GM21447 (cell line): Measurements from ENCODE around the gene AHDC1.
"Not testable (repeated sequence)": the region's sequence is repeated elsewhere in the genome, so short reads cannot be mapped to it uniquely, and the experiment has no call there.

Source experiments
- ATAC-seq: cut with Tn5 transposase; IDR thresholded peaks from one replicate; pipeline ENCODE4 v1.9.1; 2021; ENCODE audit not compliant: unreplicated experiment

The AHDC1 gene

GRCh38 chr1:27633298-27633610 lies 29.3 kb upstream of the AHDC1 start:
- ATAC-seq = no peak

- peak; percentile 42 for ATAC-seq
Observed at GRCh38 chr1:27632387-27633297, 28.7 kb upstream of the AHDC1 start.

- peak; percentile 18 for ATAC-seq
Observed at GRCh38 chr1:27630859-27631491, 27.0 kb upstream of the AHDC1 start.

- no peak for ATAC-seq
Observed at GRCh38 chr1:27628712-27629111, 24.8 kb upstream of the AHDC1 start.

GRCh38 chr1:27627733-27628132 lies 23.8 kb upstream of the AHDC1 start:
- not testable (repeated sequence) for ATAC-seq

- ATAC-seq = no peak
Observed at GRCh38 chr1:27627061-27627460, 23.1 kb upstream of the AHDC1 start.

GRCh38 chr1:27626031-27626935 lies 22.3 kb upstream of the AHDC1 start:
- no peak for ATAC-seq

- ATAC-seq = peak; percentile 29
Observed at GRCh38 chr1:27624467-27625178, 20.7 kb upstream of the AHDC1 start.

- no peak for ATAC-seq
Observed at GRCh38 chr1:27623327-27624212, 19.6 kb upstream of the AHDC1 start.

- no peak for ATAC-seq
Observed at GRCh38 chr1:27622828-27623227, 18.9 kb upstream of the AHDC1 start.

- ATAC-seq = no peak
Observed at GRCh38 chr1:27621051-27621920, 17.3 kb upstream of the AHDC1 start.

- not testable (repeated sequence) for ATAC-seq
Observed at GRCh38 chr1:27619782-27620438, 16.0 kb upstream of the AHDC1 start.

- no peak for ATAC-seq
Observed at GRCh38 chr1:27618341-27619082, 14.6 kb upstream of the AHDC1 start.

- no peak for ATAC-seq
Observed at GRCh38 chr1:27617420-27617819, 13.5 kb upstream of the AHDC1 start.

GRCh38 chr1:27616441-27616840 lies 12.5 kb upstream of the AHDC1 start:
- no peak for ATAC-seq

- no peak for ATAC-seq
Observed at GRCh38 chr1:27615346-27616192, 11.6 kb upstream of the AHDC1 start.
